A673 (cell line): ENCODE results near the gene MTHFD1.

Experiments
- EZH2 ChIP-seq: fragments of 200-600 bp; sonication (generic); IDR thresholded peaks from 2 replicates; pipeline ENCODE4 v1.6.1; 2017; ENCODE audit warnings: borderline replicate concordance, low read depth, mild to moderate bottlenecking, mixed read lengths, antibody characterized with exemption, low read length; ENCODE audit not compliant: poor library complexity, severe bottlenecking
- TF ChIP-seq, protein P1 (sequence below): fragments of 300-800, 200-600 bp; sonication (generic); conservative IDR thresholded peaks from 2 replicates; pipeline ENCODE4 v1.5.1; 2017; ENCODE audit warnings: low read depth, mild to moderate bottlenecking, antibody characterized with exemption, low read length, moderate library complexity, mixed read lengths

DNA sequence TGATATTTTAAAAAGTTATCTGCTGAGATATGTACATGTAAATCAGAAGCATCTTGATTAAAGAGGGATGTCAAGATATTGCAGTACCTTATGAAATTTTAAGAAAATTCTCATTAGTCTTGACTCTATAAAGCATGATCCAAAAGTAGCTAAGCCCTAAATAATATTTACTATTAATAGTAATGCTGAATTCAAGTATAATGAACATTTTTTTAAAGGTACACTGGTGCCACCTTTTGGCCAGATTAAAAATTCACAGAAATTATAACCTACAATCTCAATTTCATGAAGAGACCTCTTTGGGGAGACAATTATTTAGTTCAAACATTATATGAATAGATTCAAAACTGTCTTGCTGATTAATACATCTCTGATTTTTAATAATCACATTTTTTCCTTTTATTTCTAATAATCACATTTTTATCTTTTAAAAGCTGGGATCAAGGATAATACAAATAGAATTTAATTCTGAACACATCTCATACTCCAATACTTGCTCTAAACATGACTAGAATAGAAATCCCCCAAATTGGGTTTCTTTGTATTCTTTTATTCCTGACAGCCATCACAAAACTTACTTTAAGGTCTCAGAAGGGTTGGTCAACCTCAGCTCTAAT, 90.6 kb downstream of the MTHFD1 start:
- TF ChIP-seq, protein P1, sequence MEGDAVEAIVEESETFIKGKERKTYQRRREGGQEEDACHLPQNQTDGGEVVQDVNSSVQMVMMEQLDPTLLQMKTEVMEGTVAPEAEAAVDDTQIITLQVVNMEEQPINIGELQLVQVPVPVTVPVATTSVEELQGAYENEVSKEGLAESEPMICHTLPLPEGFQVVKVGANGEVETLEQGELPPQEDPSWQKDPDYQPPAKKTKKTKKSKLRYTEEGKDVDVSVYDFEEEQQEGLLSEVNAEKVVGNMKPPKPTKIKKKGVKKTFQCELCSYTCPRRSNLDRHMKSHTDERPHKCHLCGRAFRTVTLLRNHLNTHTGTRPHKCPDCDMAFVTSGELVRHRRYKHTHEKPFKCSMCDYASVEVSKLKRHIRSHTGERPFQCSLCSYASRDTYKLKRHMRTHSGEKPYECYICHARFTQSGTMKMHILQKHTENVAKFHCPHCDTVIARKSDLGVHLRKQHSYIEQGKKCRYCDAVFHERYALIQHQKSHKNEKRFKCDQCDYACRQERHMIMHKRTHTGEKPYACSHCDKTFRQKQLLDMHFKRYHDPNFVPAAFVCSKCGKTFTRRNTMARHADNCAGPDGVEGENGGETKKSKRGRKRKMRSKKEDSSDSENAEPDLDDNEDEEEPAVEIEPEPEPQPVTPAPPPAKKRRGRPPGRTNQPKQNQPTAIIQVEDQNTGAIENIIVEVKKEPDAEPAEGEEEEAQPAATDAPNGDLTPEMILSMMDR, result peak; percentile 62
- TF ChIP-seq EZH2, result no peak
